Activated CD4-positive, alpha-beta T cell treated with anti-CD3 and anti-CD28 coated beads, Interleukin-2, amount 10 ng/mL, durations not matched to agents 7 days and 5 days (primary cell): ENCODE measurements around the gene DROSHA. TPM values are rescaled to one million over a fixed set of nuclear protein-coding genes. Genes with fewer than 3 reads are reported as not detected.

ENCODE experiments used
- CTCF ChIA-PET: fragments of 350-600 bp; sonication (Branson Sonifier 250); formaldehyde crosslinking; loops from one replicate; lab custom pipeline; 2021; ENCODE audit warnings: antibody characterized with exemption; lab: Charles Lee
- POLR2A ChIA-PET: fragments of 350-600 bp; sonication (Branson Sonifier 250); formaldehyde crosslinking; loops from one replicate; lab custom pipeline; 2021; ENCODE audit warnings: antibody characterized with exemption; lab: Charles Lee
- DNase-seq: peaks from one replicate; pipeline ENCODE4 v3.0.0-alpha.2; 2020
- H3K27ac Mint-ChIP-seq: one replicate; pipeline ENCODE4 v1.8.0; 2021; ENCODE audit warnings: mild to moderate bottlenecking, moderate library complexity, mixed read lengths
- H3K27me3 Mint-ChIP-seq: one replicate; pipeline ENCODE4 v1.8.0; 2021; ENCODE audit warnings: mixed read lengths
- H3K36me3 Mint-ChIP-seq: one replicate; pipeline ENCODE4 v1.8.0; 2021; ENCODE audit warnings: low read depth, mixed read lengths
- H3K4me1 Mint-ChIP-seq: one replicate; pipeline ENCODE4 v1.8.0; 2021; ENCODE audit warnings: mixed read lengths
- H3K4me3 Mint-ChIP-seq: one replicate; pipeline ENCODE4 v1.8.0; 2021; ENCODE audit warnings: mild to moderate bottlenecking, moderate library complexity, mixed read lengths
- H3K9me3 Mint-ChIP-seq: one replicate; pipeline ENCODE4 v1.8.0; 2021; ENCODE audit warnings: mixed read lengths
- total RNA-seq, 2 experiments: library from RNA; stranded (reverse); gene quantifications; one replicate each; pipeline ENCODE4 v1.2.3, GENCODE V29; 2021

DROSHA gene
- total RNA-seq, 2 experiments from 2014 or later = 76.7 to 80.7 TPM

DNA sequence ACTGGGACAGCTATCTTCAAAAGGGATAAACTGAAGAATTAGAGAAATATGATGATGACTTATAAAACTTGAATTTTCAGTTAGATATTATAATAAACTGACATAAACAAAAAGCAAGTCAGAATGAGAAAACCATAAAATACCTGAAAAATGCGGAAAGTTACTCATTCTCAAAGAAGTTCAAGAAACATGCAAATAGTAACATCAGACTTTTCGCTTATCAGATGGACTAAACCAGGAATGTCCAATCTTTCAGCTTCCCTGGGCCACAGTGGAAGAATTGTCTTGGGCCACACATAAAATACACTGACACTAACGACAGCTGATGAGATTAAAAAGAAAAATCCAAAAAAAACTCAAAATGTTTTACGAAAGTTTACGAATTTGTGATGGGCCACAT, 53.9 kb downstream of the DROSHA start:
- no peaks in the 10 kb centered on the region for H3K27me3 Mint-ChIP-seq
- CTCF ChIA-PET = no interaction called here
- no peak for DNase-seq
- H3K27ac Mint-ChIP-seq = no peak overlapping the region
- POLR2A ChIA-PET = no interaction called here
- H3K4me1 Mint-ChIP-seq = no peaks in the 10 kb centered on the region
- H3K36me3 Mint-ChIP-seq = peaks cover 36% of the 10 kb centered on the region
- H3K9me3 Mint-ChIP-seq = no peaks in the 10 kb centered on the region
- no peak overlapping the region for H3K4me3 Mint-ChIP-seq

DNA sequence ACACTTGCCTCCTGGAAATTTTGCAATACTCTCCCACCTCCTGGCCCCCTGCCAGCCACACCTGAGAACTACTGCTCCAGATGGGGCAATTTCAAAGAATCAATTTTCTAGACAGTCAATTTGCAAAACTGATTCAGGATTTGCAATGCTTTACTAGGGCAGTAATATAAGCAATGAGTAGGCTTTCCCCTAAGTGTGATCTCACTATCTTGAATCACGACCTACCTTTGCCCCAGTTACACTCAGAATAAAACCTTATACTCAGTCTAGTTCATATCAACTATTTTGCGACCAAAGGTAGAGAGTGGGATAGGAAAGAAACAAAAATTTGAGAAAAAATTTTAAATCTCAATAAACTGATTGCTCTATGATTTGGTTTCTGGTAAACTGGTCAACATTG, 54.4 kb downstream of the DROSHA start:
- H3K27ac Mint-ChIP-seq = no peak overlapping the region
- POLR2A ChIA-PET = no interaction called here
- no peaks in the 10 kb centered on the region for H3K9me3 Mint-ChIP-seq
- no peak for DNase-seq
- H3K4me1 Mint-ChIP-seq = no peaks in the 10 kb centered on the region
- no peak overlapping the region for H3K4me3 Mint-ChIP-seq
- CTCF ChIA-PET = interaction anchor here (0.5 kb wide), 1 partner anchor 11 kb away, joined by 3 read pairs; no protein-coding TSS in a partner anchor
- peaks cover 37% of the 10 kb centered on the region for H3K36me3 Mint-ChIP-seq
- H3K27me3 Mint-ChIP-seq = no peaks in the 10 kb centered on the region

DNA sequence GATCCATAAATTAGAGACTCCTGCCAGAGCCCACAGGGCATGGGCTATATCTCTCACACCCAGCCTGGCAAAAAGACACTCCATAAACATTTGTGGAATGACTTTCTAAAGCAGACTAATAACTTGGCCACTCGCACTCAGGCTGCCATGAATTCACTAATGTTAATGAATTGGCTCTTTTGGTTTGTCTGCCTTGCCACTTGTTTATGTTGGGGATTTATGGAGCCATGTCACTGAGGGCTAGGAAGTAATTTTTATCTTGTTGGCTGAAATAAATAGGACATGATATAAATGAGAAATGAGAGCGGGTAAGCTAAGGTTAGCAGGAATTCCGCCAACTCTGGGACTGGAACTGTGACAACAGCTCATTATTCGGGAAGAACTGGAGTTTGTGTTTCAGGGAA, 55.2 kb downstream of the DROSHA start:
- H3K4me1 Mint-ChIP-seq = no peaks in the 10 kb centered on the region
- H3K9me3 Mint-ChIP-seq = no peaks in the 10 kb centered on the region
- H3K27me3 Mint-ChIP-seq = no peaks in the 10 kb centered on the region
- CTCF ChIA-PET = no interaction called here
- H3K4me3 Mint-ChIP-seq = no peak overlapping the region
- H3K36me3 Mint-ChIP-seq = peaks cover 35% of the 10 kb centered on the region
- DNase-seq = no peak
- POLR2A ChIA-PET = no interaction called here
- no peak overlapping the region for H3K27ac Mint-ChIP-seq

DNA sequence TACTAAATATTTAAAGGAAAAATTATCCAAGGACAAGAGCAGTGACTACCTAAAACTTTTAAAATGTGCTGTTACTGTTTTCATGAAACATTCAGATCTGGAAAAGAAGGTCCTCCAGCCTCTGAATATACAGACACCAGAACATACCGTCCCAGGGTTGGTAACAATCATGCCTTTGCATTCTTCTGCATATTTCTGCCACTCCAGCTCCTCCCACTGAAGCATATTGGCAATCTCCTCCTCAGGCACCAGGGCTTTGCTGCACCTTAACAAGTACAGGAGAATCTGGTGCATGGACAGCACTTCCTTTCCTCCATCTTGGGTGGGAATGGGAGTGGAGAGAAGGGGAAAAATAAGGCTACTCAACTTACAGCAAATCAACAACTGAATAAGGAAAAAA, 60.0 kb downstream of the DROSHA start:
- CTCF ChIA-PET = no interaction called here
- peaks cover 47% of the 10 kb centered on the region for H3K36me3 Mint-ChIP-seq

DNA sequence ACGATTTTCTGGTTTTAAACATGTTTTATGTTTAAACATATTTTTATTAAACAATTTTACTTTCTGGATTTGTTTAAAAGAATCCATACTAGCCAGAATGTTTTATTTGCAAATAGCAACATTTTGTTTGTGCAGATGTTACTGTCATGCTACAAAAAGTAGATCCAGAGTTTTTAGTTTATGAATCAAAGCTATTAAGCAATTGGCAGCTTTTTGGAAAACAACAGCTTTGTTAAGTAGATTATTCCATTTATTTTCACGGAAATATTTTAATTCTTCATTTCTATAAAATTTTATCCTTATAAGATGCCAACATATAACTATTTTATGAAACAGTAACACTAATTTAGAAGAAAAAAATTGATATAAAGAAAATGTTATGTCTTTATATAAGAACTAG, 60.9 kb downstream of the DROSHA start:
- POLR2A ChIA-PET = no interaction called here
- no peak for DNase-seq

More for the DNA sequence above, 60.0 kb downstream of the DROSHA start:
- POLR2A ChIA-PET = no interaction called here
- no peak overlapping the region for H3K4me3 Mint-ChIP-seq
- no peaks in the 10 kb centered on the region for H3K9me3 Mint-ChIP-seq
- no peak overlapping the region for H3K27ac Mint-ChIP-seq
- DNase-seq = no peak
- no peaks in the 10 kb centered on the region for H3K27me3 Mint-ChIP-seq
- no peaks in the 10 kb centered on the region for H3K4me1 Mint-ChIP-seq

DNA sequence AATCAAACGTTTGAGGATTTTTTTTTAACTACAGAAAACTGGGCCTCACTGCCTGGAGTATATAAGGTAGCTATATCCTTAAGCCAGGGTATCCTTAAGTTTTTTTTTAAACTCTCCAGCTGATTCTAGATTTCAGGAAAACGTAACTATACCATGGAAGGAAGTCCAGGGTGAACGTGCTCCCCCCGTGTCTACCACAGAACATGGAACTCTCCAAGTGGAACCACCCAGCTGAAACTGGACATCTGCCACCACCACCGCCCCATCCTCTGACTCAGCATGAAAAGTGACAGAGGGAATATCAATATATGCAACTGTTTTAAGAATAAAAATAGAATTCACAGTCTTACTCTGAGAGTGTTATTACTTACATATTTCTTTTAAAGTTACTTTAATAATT, 61.3 kb downstream of the DROSHA start:
- no peak for DNase-seq
- no peaks in the 10 kb centered on the region for H3K9me3 Mint-ChIP-seq
- no peak overlapping the region for H3K27ac Mint-ChIP-seq
- no peaks in the 10 kb centered on the region for H3K4me1 Mint-ChIP-seq
- POLR2A ChIA-PET = no interaction called here
- H3K4me3 Mint-ChIP-seq = no peak overlapping the region
- H3K36me3 Mint-ChIP-seq = peaks cover 55% of the 10 kb centered on the region
- CTCF ChIA-PET = no interaction called here
- no peaks in the 10 kb centered on the region for H3K27me3 Mint-ChIP-seq

More for the DNA sequence above, 60.9 kb downstream of the DROSHA start:
- Mint-ChIP-seq H3K4me3 (no peak overlapping the region), H3K36me3 (peaks cover 53% of the 10 kb centered on the region), H3K27ac (no peak overlapping the region), H3K9me3 (no peaks in the 10 kb centered on the region), H3K4me1 (no peaks in the 10 kb centered on the region), H3K27me3 (no peaks in the 10 kb centered on the region)
- CTCF ChIA-PET = no interaction called here

DNA sequence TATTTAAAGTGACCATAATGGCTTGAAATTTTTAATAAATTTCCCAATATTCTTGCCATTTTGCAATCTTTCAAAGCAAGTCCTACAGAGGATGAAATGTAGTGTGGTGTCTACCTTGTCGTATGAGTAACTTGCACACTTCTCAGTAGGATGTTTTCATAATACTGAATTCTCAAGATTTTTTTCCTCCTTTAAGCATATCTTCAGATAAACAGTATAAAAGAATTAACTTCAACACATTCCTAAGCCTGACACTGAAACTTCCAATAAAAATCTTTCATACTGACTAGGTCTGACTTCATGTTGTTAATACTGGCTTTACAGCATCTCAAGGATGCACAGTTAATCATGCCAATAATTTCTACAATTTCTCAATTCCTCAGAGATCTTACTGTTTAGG, 62.0 kb downstream of the DROSHA start:
- Mint-ChIP-seq H3K4me1 (no peaks in the 10 kb centered on the region), H3K36me3 (peaks cover 58% of the 10 kb centered on the region), H3K9me3 (peaks cover 3% of the 10 kb centered on the region), H3K4me3 (no peak overlapping the region), H3K27me3 (no peaks in the 10 kb centered on the region), H3K27ac (no peak overlapping the region)
- DNase-seq = no peak
- ChIA-PET POLR2A (no interaction called here), CTCF (no interaction called here)

DNA sequence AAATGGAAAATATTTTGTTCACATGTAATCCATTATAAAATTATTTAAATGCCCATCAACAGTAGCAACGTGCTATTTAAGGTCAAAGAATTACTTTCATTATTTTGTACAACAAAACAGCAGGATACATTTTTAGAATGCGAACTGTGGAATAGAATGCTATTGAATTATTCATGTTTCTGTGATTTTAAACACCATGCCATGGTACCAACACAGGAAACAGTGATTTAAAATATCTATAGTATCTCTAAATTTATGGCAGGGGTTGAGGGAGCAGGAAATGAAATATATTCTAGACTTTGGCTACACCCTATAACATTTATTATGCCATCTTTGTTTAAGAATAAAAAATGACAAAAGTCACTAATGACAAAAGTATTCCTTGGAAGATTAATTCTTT, 62.4 kb downstream of the DROSHA start:
- Mint-ChIP-seq H3K27ac (no peak overlapping the region), H3K27me3 (no peaks in the 10 kb centered on the region), H3K9me3 (peaks cover 4% of the 10 kb centered on the region), H3K36me3 (peaks cover 60% of the 10 kb centered on the region), H3K4me3 (no peak overlapping the region), H3K4me1 (no peaks in the 10 kb centered on the region)
- ChIA-PET CTCF (no interaction called here), POLR2A (no interaction called here)
- DNase-seq = no peak

DNA sequence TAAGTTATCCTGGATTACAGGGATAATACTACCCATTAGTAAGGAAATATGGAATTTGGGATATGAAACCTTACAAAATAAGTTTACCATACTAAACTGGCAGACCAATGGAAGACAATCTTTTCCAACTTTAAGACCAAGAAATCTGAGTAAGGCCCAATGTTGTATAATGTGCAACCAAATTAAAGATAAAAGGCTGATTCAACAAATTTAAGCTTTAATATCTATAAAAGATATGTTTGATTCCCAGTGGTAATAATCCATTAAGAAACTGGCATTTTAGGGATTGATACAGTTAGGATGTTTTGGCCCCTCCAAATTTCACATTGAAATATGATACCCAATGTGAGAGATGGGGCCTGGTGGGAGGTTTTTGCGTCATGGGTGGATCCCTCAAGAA, 66.6 kb downstream of the DROSHA start:
- H3K9me3 Mint-ChIP-seq = peaks cover 25% of the 10 kb centered on the region
- CTCF ChIA-PET = no interaction called here
- POLR2A ChIA-PET = no interaction called here
- peaks cover 86% of the 10 kb centered on the region for H3K36me3 Mint-ChIP-seq
- H3K27me3 Mint-ChIP-seq = no peaks in the 10 kb centered on the region
- no peak for DNase-seq
- H3K27ac Mint-ChIP-seq = no peak overlapping the region
- no peak overlapping the region for H3K4me3 Mint-ChIP-seq
- H3K4me1 Mint-ChIP-seq = no peaks in the 10 kb centered on the region

DNA sequence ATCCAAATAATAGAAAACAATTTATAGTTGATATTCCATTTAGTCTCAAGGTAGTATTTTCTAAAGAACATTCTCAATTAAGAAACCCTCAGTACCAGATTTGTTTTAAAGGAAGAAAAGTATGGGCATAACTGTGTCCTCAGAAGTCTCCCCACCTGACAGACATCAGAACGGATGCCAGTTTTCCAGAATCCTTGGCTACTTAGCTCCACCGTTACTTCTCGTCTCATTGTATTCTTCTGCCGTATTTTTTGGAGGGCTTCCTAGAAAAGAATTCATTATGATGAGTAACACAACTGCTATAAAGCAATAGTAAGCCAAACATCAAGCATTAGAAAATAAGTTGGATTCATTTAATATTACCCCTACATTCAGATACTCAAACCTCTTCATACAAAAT, 67.8 kb downstream of the DROSHA start:
- H3K27ac Mint-ChIP-seq = no peak overlapping the region
- POLR2A ChIA-PET = no interaction called here
- no peak for DNase-seq
- CTCF ChIA-PET = no interaction called here
- H3K27me3 Mint-ChIP-seq = no peaks in the 10 kb centered on the region
- peaks cover 30% of the 10 kb centered on the region for H3K9me3 Mint-ChIP-seq
- H3K4me1 Mint-ChIP-seq = no peaks in the 10 kb centered on the region
- H3K4me3 Mint-ChIP-seq = no peak overlapping the region
- H3K36me3 Mint-ChIP-seq = peaks cover 90% of the 10 kb centered on the region

DNA sequence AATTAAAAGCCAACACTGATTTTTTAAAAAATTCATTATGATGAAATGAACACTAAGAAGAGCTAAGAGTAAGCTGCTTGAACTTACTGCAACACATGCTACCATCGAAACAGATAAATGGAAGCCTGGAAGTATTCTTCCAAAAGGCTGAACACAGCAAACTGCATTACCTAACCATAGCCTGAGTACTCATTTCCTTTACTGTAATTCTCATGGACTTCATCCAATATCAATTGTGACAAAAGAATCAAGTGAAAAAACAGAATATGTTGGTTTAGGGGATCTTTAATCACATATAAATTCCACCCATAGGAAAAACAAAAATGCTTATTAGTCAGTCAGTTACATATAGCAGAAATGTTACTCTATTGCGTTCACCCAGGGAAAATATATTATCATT, 68.5 kb downstream of the DROSHA start:
- ChIA-PET POLR2A (no interaction called here), CTCF (no interaction called here)
- H3K4me1 Mint-ChIP-seq = no peaks in the 10 kb centered on the region
- no peak overlapping the region for H3K4me3 Mint-ChIP-seq
- no peak for DNase-seq
- no peak overlapping the region for H3K27ac Mint-ChIP-seq
- no peaks in the 10 kb centered on the region for H3K27me3 Mint-ChIP-seq
- H3K36me3 Mint-ChIP-seq = peaks cover 89% of the 10 kb centered on the region
- peaks cover 30% of the 10 kb centered on the region for H3K9me3 Mint-ChIP-seq

DNA sequence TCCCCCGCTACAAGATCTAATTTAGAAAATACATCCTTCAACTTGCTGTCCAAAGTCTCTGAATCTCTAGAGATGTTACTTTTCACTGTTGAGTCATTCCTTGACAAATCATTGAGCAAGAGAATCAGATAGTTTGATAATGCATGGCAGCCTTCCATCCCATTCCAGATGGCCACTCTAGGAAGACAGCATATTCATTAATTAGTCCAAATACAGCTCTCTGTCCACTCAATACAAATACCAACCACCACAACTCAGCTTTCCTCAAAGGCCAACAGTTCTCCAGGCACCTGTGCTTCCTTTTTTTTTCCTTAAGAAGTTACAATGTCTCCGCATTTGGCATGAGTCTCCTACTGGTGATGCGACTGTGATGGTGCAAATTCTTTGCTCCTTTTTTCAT, 72.3 kb downstream of the DROSHA start:
- Mint-ChIP-seq H3K9me3 (peaks cover 38% of the 10 kb centered on the region), H3K4me1 (no peaks in the 10 kb centered on the region), H3K4me3 (no peak overlapping the region), H3K27ac (no peak overlapping the region), H3K27me3 (no peaks in the 10 kb centered on the region), H3K36me3 (peaks cover 84% of the 10 kb centered on the region)
- DNase-seq = no peak
- CTCF ChIA-PET = no interaction called here
- POLR2A ChIA-PET = interaction anchor here (0.6 kb wide), 1 partner anchor 16 kb away, joined by 7 read pairs; no protein-coding TSS in a partner anchor

DNA sequence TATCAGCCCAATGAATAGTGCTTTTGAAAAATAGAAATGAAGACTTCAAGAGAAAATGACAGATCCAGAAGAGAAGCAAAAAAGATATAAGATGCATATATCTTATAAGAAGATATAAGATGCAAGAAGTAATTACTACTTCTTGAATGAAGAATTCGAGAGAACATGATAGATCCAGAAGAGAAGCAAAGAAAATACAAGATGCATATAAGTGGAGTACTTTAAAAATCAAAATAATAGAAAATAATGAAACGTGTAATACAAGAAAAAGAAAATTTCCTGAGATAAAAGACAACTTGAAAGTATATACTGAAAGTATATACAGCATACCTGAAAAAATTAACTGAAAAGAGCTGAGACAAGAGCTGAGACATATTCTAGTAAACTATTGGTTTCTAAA, 76.7 kb downstream of the DROSHA start:
- peaks cover 51% of the 10 kb centered on the region for H3K36me3 Mint-ChIP-seq
- POLR2A ChIA-PET = no interaction called here
- no peaks in the 10 kb centered on the region for H3K4me1 Mint-ChIP-seq
- no peak for DNase-seq
- H3K27me3 Mint-ChIP-seq = no peaks in the 10 kb centered on the region
- CTCF ChIA-PET = no interaction called here
- no peak overlapping the region for H3K27ac Mint-ChIP-seq
- H3K4me3 Mint-ChIP-seq = no peak overlapping the region
- peaks cover 17% of the 10 kb centered on the region for H3K9me3 Mint-ChIP-seq

DNA sequence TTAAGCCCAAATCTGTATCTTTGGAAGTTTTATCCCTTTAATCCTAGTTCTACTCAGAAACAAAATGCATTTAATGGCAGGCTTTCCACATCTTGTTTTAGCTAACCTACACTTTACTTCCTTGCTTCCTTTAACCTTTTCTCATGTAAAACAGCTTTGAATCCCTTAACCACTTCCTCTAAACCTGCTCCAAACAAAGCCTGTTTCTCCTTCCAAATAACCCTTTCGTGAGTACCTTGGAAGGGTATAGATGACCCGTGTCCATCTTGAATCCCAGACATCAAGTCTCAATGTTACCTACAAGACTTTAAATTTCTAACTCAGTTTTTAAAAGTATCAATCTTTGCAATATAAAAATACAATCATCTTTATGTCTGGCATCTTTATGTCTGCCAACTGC, 78.4 kb downstream of the DROSHA start:
- ChIA-PET CTCF (no interaction called here), POLR2A (no interaction called here)
- Mint-ChIP-seq H3K27ac (no peak overlapping the region), H3K4me3 (no peak overlapping the region), H3K36me3 (peaks cover 53% of the 10 kb centered on the region), H3K9me3 (peaks cover 13% of the 10 kb centered on the region), H3K27me3 (no peaks in the 10 kb centered on the region), H3K4me1 (no peaks in the 10 kb centered on the region)
- DNase-seq = no peak
